ENCODE data around the gene ZBTB7C. TPM values are rescaled to one million over a fixed set of nuclear protein-coding genes. Genes with fewer than 3 reads are reported as not detected.

The ZBTB7C gene
- total RNA-seq, 6 experiments from 2014 or later, result not detected

DNA sequence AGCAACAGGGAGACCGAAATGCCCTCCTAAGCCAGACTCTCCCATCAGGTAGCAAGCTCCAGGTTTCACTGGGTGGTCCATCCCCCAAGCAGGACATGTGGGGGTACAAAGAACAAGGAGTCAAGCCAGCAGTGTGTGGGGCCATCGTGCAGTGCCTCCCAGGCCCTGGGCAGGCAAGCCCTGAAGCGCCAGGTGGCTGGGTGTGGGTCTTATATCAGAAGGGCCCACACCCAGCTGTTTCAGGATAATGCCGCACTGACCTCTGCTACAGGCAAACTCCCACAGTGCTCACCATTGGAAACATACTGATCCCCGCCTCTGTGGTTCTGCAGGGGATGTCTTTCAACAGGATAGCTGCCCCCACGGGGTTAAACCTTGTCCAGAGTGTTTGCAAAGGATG is 304.5 kb downstream of the ZBTB7C start:
- Mint-ChIP-seq H3K36me3 (ENCODE audit: low read depth) (no peaks in the 10 kb centered on the region), H3K4me3 (no peak overlapping the region), H3K4me1 (ENCODE audit: low read depth) (no peaks in the 10 kb centered on the region), H3K27me3 (ENCODE audit: insufficient read depth) (peaks cover 22% of the 10 kb centered on the region), H3K9me3 (no peaks in the 10 kb centered on the region), H3K27ac (no peak overlapping the region)
- DNase-seq, result no peak
- TF ChIP-seq, protein P1, sequence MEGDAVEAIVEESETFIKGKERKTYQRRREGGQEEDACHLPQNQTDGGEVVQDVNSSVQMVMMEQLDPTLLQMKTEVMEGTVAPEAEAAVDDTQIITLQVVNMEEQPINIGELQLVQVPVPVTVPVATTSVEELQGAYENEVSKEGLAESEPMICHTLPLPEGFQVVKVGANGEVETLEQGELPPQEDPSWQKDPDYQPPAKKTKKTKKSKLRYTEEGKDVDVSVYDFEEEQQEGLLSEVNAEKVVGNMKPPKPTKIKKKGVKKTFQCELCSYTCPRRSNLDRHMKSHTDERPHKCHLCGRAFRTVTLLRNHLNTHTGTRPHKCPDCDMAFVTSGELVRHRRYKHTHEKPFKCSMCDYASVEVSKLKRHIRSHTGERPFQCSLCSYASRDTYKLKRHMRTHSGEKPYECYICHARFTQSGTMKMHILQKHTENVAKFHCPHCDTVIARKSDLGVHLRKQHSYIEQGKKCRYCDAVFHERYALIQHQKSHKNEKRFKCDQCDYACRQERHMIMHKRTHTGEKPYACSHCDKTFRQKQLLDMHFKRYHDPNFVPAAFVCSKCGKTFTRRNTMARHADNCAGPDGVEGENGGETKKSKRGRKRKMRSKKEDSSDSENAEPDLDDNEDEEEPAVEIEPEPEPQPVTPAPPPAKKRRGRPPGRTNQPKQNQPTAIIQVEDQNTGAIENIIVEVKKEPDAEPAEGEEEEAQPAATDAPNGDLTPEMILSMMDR (IDR thresholded peaks at IDR 0.05), result no peak

- DNase-seq, result no peak
- TF ChIP-seq, protein P1 (IDR thresholded peaks at IDR 0.05), result no peak
- Mint-ChIP-seq H3K36me3 (ENCODE audit: low read depth) (no peaks in the 10 kb centered on the region), H3K4me1 (ENCODE audit: low read depth) (no peaks in the 10 kb centered on the region), H3K27me3 (ENCODE audit: insufficient read depth) (peaks cover 18% of the 10 kb centered on the region), H3K27ac (no peak overlapping the region), H3K9me3 (no peaks in the 10 kb centered on the region), H3K4me3 (no peak overlapping the region)
Measured at GRCh38 chr18:48100651-48101165, 308.5 kb downstream of the ZBTB7C start.

DNA sequence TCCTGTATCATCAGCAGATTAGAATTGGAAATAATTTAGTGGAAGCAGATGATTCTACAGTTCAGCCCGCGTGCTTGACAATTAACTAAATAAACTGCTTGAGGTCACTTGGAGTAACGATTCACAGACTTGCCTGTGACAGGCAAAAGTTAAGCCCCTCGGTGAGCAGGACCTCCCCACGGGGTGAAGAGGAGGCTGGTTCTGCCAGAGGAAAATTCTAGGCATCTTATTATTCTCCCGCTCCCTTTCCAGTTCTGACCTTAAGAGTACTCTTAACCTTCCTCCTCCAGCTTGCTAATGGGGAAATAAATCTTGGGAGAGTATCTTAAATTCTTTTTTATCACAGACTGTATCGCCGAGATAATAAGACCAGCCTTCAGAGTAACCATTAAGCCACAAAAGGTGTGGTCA is 309.0 kb downstream of the ZBTB7C start:
- Mint-ChIP-seq H3K27me3 (ENCODE audit: insufficient read depth) (peaks cover 19% of the 10 kb centered on the region), H3K27ac (no peak overlapping the region), H3K4me3 (no peak overlapping the region)

DNA sequence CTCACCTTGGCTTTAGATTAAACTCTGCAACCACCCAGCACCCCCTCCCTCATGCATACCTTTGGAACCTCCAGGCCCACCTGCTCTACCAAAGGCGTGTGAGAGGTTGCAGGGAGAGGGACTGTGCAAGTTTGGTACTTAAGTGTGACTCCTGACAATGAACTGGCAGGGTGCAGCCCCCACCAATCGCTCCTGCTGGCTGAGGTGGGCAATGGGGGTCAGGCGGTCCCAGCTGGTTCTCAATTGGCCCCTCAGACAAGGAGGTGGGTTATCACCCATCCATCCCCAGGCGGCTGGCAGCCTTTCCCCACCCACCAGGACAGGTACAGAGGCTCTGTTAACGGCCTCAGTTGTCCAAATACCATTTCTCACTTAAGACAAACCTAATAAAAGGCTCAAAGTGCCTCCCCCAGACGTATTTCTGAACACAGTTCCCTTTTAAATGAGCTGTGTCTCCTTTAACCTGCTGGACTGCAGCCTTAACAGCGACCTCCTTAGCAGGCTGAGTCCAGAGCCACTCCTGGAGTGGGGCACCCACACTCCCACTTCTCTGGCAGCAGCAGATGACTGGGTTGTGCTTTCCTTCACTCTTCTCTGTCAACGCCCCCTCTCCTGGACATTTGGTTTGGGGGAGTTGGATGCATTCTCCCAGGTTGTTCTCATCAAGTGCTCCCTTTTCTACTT is 309.6 kb downstream of the ZBTB7C start:
- no peaks in the 10 kb centered on the region for H3K4me1 Mint-ChIP-seq (ENCODE audit: low read depth)
- peaks cover 19% of the 10 kb centered on the region for H3K27me3 Mint-ChIP-seq (ENCODE audit: insufficient read depth)
- DNase-seq, result no peak
- H3K4me3 Mint-ChIP-seq, result no peak overlapping the region
- H3K27ac Mint-ChIP-seq, result no peak overlapping the region
- H3K9me3 Mint-ChIP-seq, result no peaks in the 10 kb centered on the region
- TF ChIP-seq, protein P1 (IDR thresholded peaks at IDR 0.05), result no peak
- H3K36me3 Mint-ChIP-seq (ENCODE audit: low read depth), result no peaks in the 10 kb centered on the region

More for the DNA sequence above, 309.0 kb downstream of the ZBTB7C start:
- Mint-ChIP-seq H3K9me3 (no peaks in the 10 kb centered on the region), H3K36me3 (ENCODE audit: low read depth) (no peaks in the 10 kb centered on the region), H3K4me1 (ENCODE audit: low read depth) (no peaks in the 10 kb centered on the region)
- no peak for DNase-seq
- TF ChIP-seq, protein P1 (IDR thresholded peaks at IDR 0.05), result no peak

DNA sequence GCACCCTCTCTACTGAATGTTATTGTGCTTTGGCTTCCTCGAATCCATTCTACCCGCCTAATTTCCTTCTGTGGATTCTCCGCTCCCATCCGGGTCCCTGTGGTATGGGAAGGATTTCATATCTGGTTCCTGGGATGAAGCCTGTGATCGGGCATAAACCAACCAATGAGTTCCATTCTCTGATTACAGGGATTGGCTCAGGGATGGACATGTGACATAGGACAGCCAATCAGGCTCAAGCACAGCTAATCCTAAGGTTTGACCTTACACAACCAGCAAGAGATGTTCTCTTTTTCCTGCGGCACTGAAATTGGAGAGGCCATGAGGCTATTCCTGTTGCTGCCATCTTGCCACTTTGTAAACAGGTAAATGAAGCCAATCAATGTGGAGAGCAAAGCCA is 310.6 kb downstream of the ZBTB7C start:
- Mint-ChIP-seq H3K27ac (no peak overlapping the region), H3K4me1 (ENCODE audit: low read depth) (no peaks in the 10 kb centered on the region), H3K36me3 (ENCODE audit: low read depth) (no peaks in the 10 kb centered on the region), H3K27me3 (ENCODE audit: insufficient read depth) (peaks cover 19% of the 10 kb centered on the region), H3K4me3 (no peak overlapping the region), H3K9me3 (no peaks in the 10 kb centered on the region)
- DNase-seq, result no peak
- TF ChIP-seq, protein P1 (IDR thresholded peaks at IDR 0.05), result no peak

Measured in HFFc6 (cell line).